HEK293T (cell line): ENCODE results near the gene LRBA.
"Not testable (repeated sequence)": the region's sequence is repeated elsewhere in the genome, so short reads cannot be mapped to it uniquely, and the experiment has no call there.

Source experiments
- CTCF ChIA-PET: fragments of 350-600 bp; formaldehyde crosslinking; extraction: SDS; loops from one replicate; lab custom pipeline; 2021; ENCODE audit warnings: antibody characterized with exemption, inconsistent platforms; lab: Yijun Ruan, JAX
- POLR2A ChIA-PET: fragments of 350-600 bp; formaldehyde crosslinking; extraction: SDS; loops from one replicate; lab custom pipeline; 2020; ENCODE audit warnings: antibody characterized with exemption, inconsistent platforms; lab: Yijun Ruan, JAX
- DNase-seq: peaks from one replicate; pipeline ENCODE4 v3.0.0; 2012; ENCODE audit warnings: mixed read lengths; ENCODE audit errors: extremely low spot score
- ARNT ChIP-seq: fragments of 450-650 bp; IDR thresholded peaks from 2 replicates; pipeline ENCODE4 v1.6.1; 2017; ENCODE audit warnings: mild to moderate bottlenecking
- BHLHE40 ChIP-seq: fragments of 450-650 bp; IDR thresholded peaks from 2 replicates; pipeline ENCODE4 v1.6.1; 2016; ENCODE audit warnings: mild to moderate bottlenecking, moderate library complexity, borderline replicate concordance
- CTBP1 ChIP-seq: fragments of 450-650 bp; IDR thresholded peaks from 2 replicates; pipeline ENCODE4 v1.6.1; 2016; ENCODE audit warnings: borderline replicate concordance
- ELF4 ChIP-seq: fragments of 450-650 bp; IDR thresholded peaks from 2 replicates; pipeline ENCODE4 v1.6.1; 2017; ENCODE audit warnings: antibody characterized with exemption
- FOXA1 ChIP-seq: fragments of 450-650 bp; IDR thresholded peaks from 2 replicates; pipeline ENCODE4 v1.6.1; 2016; ENCODE audit warnings: mild to moderate bottlenecking
- FOXK2 ChIP-seq: fragments of 450-650 bp; IDR thresholded peaks from 2 replicates; pipeline ENCODE4 v1.6.1; 2016; ENCODE audit warnings: mild to moderate bottlenecking
- FOXM1 ChIP-seq: fragments of 450-650 bp; IDR thresholded peaks from 2 replicates; pipeline ENCODE4 v1.6.1; 2017; ENCODE audit warnings: mild to moderate bottlenecking, borderline replicate concordance
- HDGF ChIP-seq: fragments of 450-650 bp; IDR thresholded peaks from 2 replicates; pipeline ENCODE4 v1.6.1; 2017; ENCODE audit warnings: antibody characterized with exemption, borderline replicate concordance
- L3MBTL2 ChIP-seq: fragments of 450-650 bp; conservative IDR thresholded peaks from 2 replicates; pipeline ENCODE4 v1.6.1; 2016; ENCODE audit warnings: mild to moderate bottlenecking
- LEF1 ChIP-seq: fragments of 450-650 bp; IDR thresholded peaks from 2 replicates; pipeline ENCODE4 v1.6.1; 2017; ENCODE audit warnings: mild to moderate bottlenecking, borderline replicate concordance
- NFRKB ChIP-seq: fragments of 450-650 bp; IDR thresholded peaks from 2 replicates; pipeline ENCODE4 v1.6.1; 2016; ENCODE audit warnings: mild to moderate bottlenecking, moderate library complexity
- PKNOX1 ChIP-seq: fragments of 450-650 bp; IDR thresholded peaks from 2 replicates; pipeline ENCODE4 v1.6.1; 2016
- SP1 ChIP-seq: fragments of 450-650 bp; IDR thresholded peaks from 2 replicates; pipeline ENCODE4 v1.6.1; 2017
- SUZ12 ChIP-seq: fragments of 450-650 bp; IDR thresholded peaks from 2 replicates; pipeline ENCODE4 v1.6.1; 2016; ENCODE audit warnings: mild to moderate bottlenecking
- TARDBP ChIP-seq: fragments of 450-650 bp; IDR thresholded peaks from 2 replicates; pipeline ENCODE4 v1.6.1; 2016
- ZNF384 ChIP-seq: fragments of 450-650 bp; IDR thresholded peaks from 2 replicates; pipeline ENCODE4 v1.6.1; 2016

Gene LRBA

GRCh38 chr4:151014521-151015458 lies at the start of gene LRBA:
Gene LRBA, minus strand, starts transcription at chr4:151015284. Its CDS starts 642 bp downstream, at chr4:151014642.
- peak; percentile 76 for DNase-seq
- POLR2A ChIA-PET: interaction anchor here (0.8 to 2.4 kb wide), 5 partner anchors 11 to 131 kb away, joined by 3 to 10 read pairs (median 4); partner anchors contain the start of gene RPS3A
- CTCF ChIA-PET: interaction anchor here (0.6 to 0.8 kb wide), 2 partner anchors 86 to 706 kb away, joined by 3 read pairs; no protein-coding TSS in a partner anchor
- TF ChIP-seq TARDBP: no peak
- no peak for TF ChIP-seq HDGF
- TF ChIP-seq LEF1: no peak
- TF ChIP-seq PKNOX1: no peak
- no peak for TF ChIP-seq NFRKB
- TF ChIP-seq CTBP1: no peak
- TF ChIP-seq FOXA1: no peak

- CTCF ChIA-PET: interaction anchor here (0.6 kb wide), 2 partner anchors 8 to 1297 kb away, joined by 3 to 4 read pairs; no protein-coding TSS in a partner anchor
- POLR2A ChIA-PET, DNase-seq: not testable (repeated sequence)
These were observed 48.1 kb upstream of the LRBA start for GRCh38 chr4:151063143-151063542.

- DNase-seq: no peak
- TF ChIP-seq CTBP1 (no peak), LEF1 (no peak), BHLHE40 (no peak), ZNF384 (no peak), NFRKB (no peak), PKNOX1 (no peak), TARDBP (no peak), FOXK2 (no peak), HDGF (no peak), SP1 (no peak), L3MBTL2 (no peak), ARNT (no peak), FOXM1 (no peak), ELF4 (no peak), SUZ12 (no peak), FOXA1 (no peak)
- CTCF ChIA-PET: interaction anchor here (0.6 kb wide), 1 partner anchor 8 kb away, joined by 3 read pairs; no protein-coding TSS in a partner anchor
- POLR2A ChIA-PET: no interaction called here
These were observed 40.5 kb upstream of the LRBA start for GRCh38 chr4:151055539-151055938.

- ChIA-PET POLR2A (no interaction called here), CTCF (no interaction called here)
- DNase-seq: no peak
- no peak for TF ChIP-seq FOXM1
- TF ChIP-seq ZNF384: no peak
- no peak for TF ChIP-seq FOXK2
- no peak for TF ChIP-seq ELF4
- TF ChIP-seq SP1: no peak
- no peak for TF ChIP-seq PKNOX1
- TF ChIP-seq L3MBTL2: no peak
- no peak for TF ChIP-seq FOXA1
These were observed 37.7 kb upstream of the LRBA start for GRCh38 chr4:151052785-151053184.

GRCh38 chr4:151049430-151049884 lies 34.4 kb upstream of the LRBA start:
- CTCF ChIA-PET: no interaction called here
- POLR2A ChIA-PET: interaction anchor here (0.7 kb wide), 1 partner anchor 49 kb away, joined by 3 read pairs; no protein-coding TSS in a partner anchor
- TF ChIP-seq FOXM1: no peak
- no peak for TF ChIP-seq FOXA1
- TF ChIP-seq HDGF: no peak
- no peak for TF ChIP-seq L3MBTL2
- TF ChIP-seq ELF4: no peak
- TF ChIP-seq ARNT: no peak
- TF ChIP-seq FOXK2: no peak
- TF ChIP-seq TARDBP: no peak
- TF ChIP-seq BHLHE40: no peak
- no peak for TF ChIP-seq SP1

GRCh38 chr4:151048913-151049312 lies 33.8 kb upstream of the LRBA start:
- ChIA-PET CTCF (no interaction called here), POLR2A (interaction anchor here (0.7 kb wide), 1 partner anchor 50 kb away, joined by 3 read pairs; no protein-coding TSS in a partner anchor)
- TF ChIP-seq FOXK2 (no peak), ELF4 (no peak), NFRKB (no peak), L3MBTL2 (no peak), TARDBP (no peak), CTBP1 (no peak), HDGF (no peak)
- DNase-seq: no peak

More at GRCh38 chr4:151049430-151049884, 34.4 kb upstream of the LRBA start:
- no peak for DNase-seq
